Neural cell (in vitro differentiated cells): ENCODE data around the gene ABCF2.

Experiments used
- CTCF ChIP-seq: fragments of 450-650 bp; IDR thresholded peaks from 2 replicates; pipeline ENCODE4 v1.5.1; 2014; ENCODE audit warnings: antibody characterized with exemption, mild to moderate bottlenecking, moderate library complexity; ENCODE audit not compliant: poor library complexity, severe bottlenecking
- EP300 ChIP-seq: fragments of 450-650 bp; conservative IDR thresholded peaks from 2 replicates; pipeline ENCODE4 v1.6.1; 2014; ENCODE audit warnings: antibody characterized with exemption, mild to moderate bottlenecking, moderate library complexity; ENCODE audit not compliant: poor library complexity, severe bottlenecking
- EZH2 ChIP-seq: fragments of 200-600, 300-800 bp; shearing (Covaris generic), sonication (generic); IDR thresholded peaks from 2 replicates; pipeline ENCODE4 v1.6.1; 2014; ENCODE audit warnings: antibody characterized with exemption, low read length, borderline replicate concordance, mild to moderate bottlenecking; ENCODE audit not compliant: insufficient read depth, poor library complexity, severe bottlenecking
- POLR2AphosphoS5 ChIP-seq: IDR thresholded peaks from 2 replicates; pipeline ENCODE4 v1.6.1; 2012
- RAD21 ChIP-seq: fragments of 450-650 bp; conservative IDR thresholded peaks from 2 replicates; pipeline ENCODE4 v1.6.1; 2014; ENCODE audit warnings: antibody characterized with exemption, mild to moderate bottlenecking, moderate library complexity
- REST ChIP-seq: IDR thresholded peaks from 2 replicates; pipeline ENCODE4 v1.6.1; 2012; ENCODE audit warnings: borderline replicate concordance
- SMC3 ChIP-seq: fragments of 450-650 bp; conservative IDR thresholded peaks from 2 replicates; pipeline ENCODE4 v1.6.1; 2014; ENCODE audit warnings: antibody characterized with exemption, mild to moderate bottlenecking, moderate library complexity; ENCODE audit not compliant: poor library complexity
- TAF1 ChIP-seq: IDR thresholded peaks from 2 replicates; pipeline ENCODE4 v1.6.1; 2012; ENCODE audit warnings: low read depth

- TF ChIP-seq CTCF: no peak
- TF ChIP-seq POLR2AphosphoS5: no peak
- TF ChIP-seq EZH2: no peak
- no peak for TF ChIP-seq TAF1
- TF ChIP-seq REST: no peak
- no peak for TF ChIP-seq SMC3
- no peak for TF ChIP-seq EP300
- TF ChIP-seq RAD21: no peak
Measured at GRCh38 chr7:151231080-151231479, 4.1 kb upstream of the ABCF2 start.
